Inflammatory macrophage (primary cell): ENCODE measurements around the gene MYPOP.

ENCODE experiments used
- DNase-seq, 2 donors: peaks; one replicate each; pipeline ENCODE4 v3.0.0-alpha.2; 2020 to 2022

Gene MYPOP

GRCh38 chr19:45862564-45863334 lies 39.7 kb downstream of the MYPOP start, which contains the start of gene SYMPK:
TSS of gene SYMPK (minus strand) at chr19:45863147. CDS start at chr19:45854495, 8,652 bp downstream.
- DNase-seq, result peak; percentile 98 to 99

GRCh38 chr19:45862271-45862563 lies 40.2 kb downstream of the MYPOP start:
- no peak for DNase-seq

- DNase-seq, result no peak
Measured at GRCh38 chr19:45860359-45861259, 41.8 kb downstream of the MYPOP start.

- DNase-seq, result no peak
Measured at GRCh38 chr19:45854167-45854778, 48.1 kb downstream of the MYPOP start.

GRCh38 chr19:45852983-45853382 lies 49.4 kb downstream of the MYPOP start:
- DNase-seq, result no peak

- no peak for DNase-seq
Measured at GRCh38 chr19:45852145-45852750, 50.2 kb downstream of the MYPOP start.

- DNase-seq, result peak in 1 of 2 donors; percentile 1
Measured at GRCh38 chr19:45848922-45849321, 53.5 kb downstream of the MYPOP start.

GRCh38 chr19:45847663-45848062 lies 54.8 kb downstream of the MYPOP start:
- DNase-seq, result no peak

GRCh38 chr19:45842198-45842597 lies 60.2 kb downstream of the MYPOP start:
- DNase-seq, result no peak
